ENCODE data around the gene BHLHE23. TPM values are rescaled to one million over a fixed set of nuclear protein-coding genes. Genes with fewer than 3 reads are reported as not detected.

BHLHE23 gene
- total RNA-seq, 1 experiment from 2014 or later: not detected

- POLR2A ChIA-PET: no interaction called here
- Histone ChIP-seq H3K4me2 (ENCODE audit: low read length) (no peak overlapping the region), H3K27ac (ENCODE audit: low read depth, low read length) (no peak overlapping the region), H3K9ac (ENCODE audit: low read length) (no peak overlapping the region), H3K79me2 (ENCODE audit: insufficient read depth, low read length) (no peaks in the 10 kb centered on the region), H3K9me3 (ENCODE audit: control insufficient read depth in 1 of 2, insufficient read depth in 1 of 2, low read depth in 1 of 2, low read length in 2 of 2) (no peaks in the 10 kb centered on the region; a peak in 1 of 4 replicates), H3K27me3 (ENCODE audit: insufficient read depth, low read length) (peaks cover 19% of the 10 kb centered on the region), H4K20me1 (ENCODE audit: insufficient read depth) (no peaks in the 10 kb centered on the region), H3K9me2 (ENCODE audit: insufficient read depth) (no peaks in the 10 kb centered on the region), H3K4me1 (ENCODE audit: control insufficient read depth in 1 of 2, insufficient read depth in 2 of 2, low read length in 2 of 2) (no peaks in the 10 kb centered on the region), H2AFZ (ENCODE audit: low read depth, low read length, poor library complexity, severe bottlenecking) (no peak overlapping the region), H3K4me3 (replicated peaks in 1 of 2; ENCODE audit: low read depth in 1 of 2, low read length in 2 of 2) (no peak overlapping the region), H3K36me3 (ENCODE audit: control insufficient read depth in 1 of 2, insufficient read depth in 2 of 2, low read length in 2 of 2) (no peaks in the 10 kb centered on the region)
- RAD21 ChIA-PET (ENCODE audit: low non-redundant PET in 1 of 2, low total read pairs in 2 of 2, uncharacterized antibody in 2 of 2, unreplicated experiment in 2 of 2): no interaction called here
- no peak for ATAC-seq
- no TSS peak for BruUV-seq (replicated peaks)
- TF ChIP-seq RAD21 (IDR thresholded peaks at IDR 0.05; ENCODE audit: low read depth): no peak
- TF ChIP-seq ZBTB33 (IDR thresholded peaks at IDR 0.05; ENCODE audit: extremely low read depth, insufficient replicate concordance, low read length): no peak
- TF ChIP-seq EZH2phosphoT487 (IDR thresholded peaks at IDR 0.05; ENCODE audit: borderline replicate concordance): no peak
- no peak for TF ChIP-seq POLR2AphosphoS5 (IDR thresholded peaks at IDR 0.05; ENCODE audit: low read depth, low read length)
- no peak for TF ChIP-seq FOSL1 (IDR thresholded peaks at IDR 0.05; ENCODE audit: low read depth)
- TF ChIP-seq ZFX (IDR thresholded peaks at IDR 0.05): no peak
- TF ChIP-seq EZH2 (IDR thresholded peaks at IDR 0.05): no peak
- TF ChIP-seq POLR2A (IDR thresholded peaks at IDR 0.05; ENCODE audit: borderline replicate concordance, extremely low read depth, insufficient read depth, insufficient read length): no peak
- TF ChIP-seq CBX3 (IDR thresholded peaks at IDR 0.05; ENCODE audit: low read depth): no peak
- no peak for TF ChIP-seq ZNF274 (IDR thresholded peaks at IDR 0.05; ENCODE audit: low read depth, low read length)
- TF ChIP-seq ELF1 (IDR thresholded peaks at IDR 0.05; ENCODE audit: borderline replicate concordance, low read depth): no peak
- no peak for TF ChIP-seq SRF (IDR thresholded peaks at IDR 0.05; ENCODE audit: low read depth)
- TF ChIP-seq, protein P1, sequence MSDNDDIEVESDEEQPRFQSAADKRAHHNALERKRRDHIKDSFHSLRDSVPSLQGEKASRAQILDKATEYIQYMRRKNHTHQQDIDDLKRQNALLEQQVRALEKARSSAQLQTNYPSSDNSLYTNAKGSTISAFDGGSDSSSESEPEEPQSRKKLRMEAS (IDR thresholded peaks at IDR 0.05): no peak
- TF ChIP-seq EGR1 (IDR thresholded peaks at IDR 0.05; ENCODE audit: low read depth): no peak
- TF ChIP-seq YY1 (IDR thresholded peaks at IDR 0.05; ENCODE audit: extremely low read depth, insufficient replicate concordance, low read depth, low read length): no peak
- no peak for TF ChIP-seq SIN3A (IDR thresholded peaks at IDR 0.05; ENCODE audit: low read depth)
- TF ChIP-seq CEBPB (IDR thresholded peaks at IDR 0.05; ENCODE audit: low read depth): no peak
- TF ChIP-seq, protein P2, sequence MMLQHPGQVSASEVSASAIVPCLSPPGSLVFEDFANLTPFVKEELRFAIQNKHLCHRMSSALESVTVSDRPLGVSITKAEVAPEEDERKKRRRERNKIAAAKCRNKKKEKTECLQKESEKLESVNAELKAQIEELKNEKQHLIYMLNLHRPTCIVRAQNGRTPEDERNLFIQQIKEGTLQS (IDR thresholded peaks at IDR 0.05): no peak
- CTCF ChIA-PET: no interaction called here
- DNase-seq (ENCODE audit: low read depth, low spot score): no peak
- intact Hi-C loops (cut with micrococcal nuclease): no loop called here
Measured at GRCh38 chr20:63045401-63045800, 38.6 kb upstream of the BHLHE23 start.

Data from HCT116 (cell line).